ENCODE data around the gene TMEM184A.

Gene TMEM184A

GRCh38 chr7:1548944-1549343 is 7.1 kb downstream of the TMEM184A start:
- no peak for TF ChIP-seq CTCF (conservative IDR thresholded peaks at IDR 0.05; ENCODE audit: low read length)
- H3K4me3 ChIP-seq (ENCODE audit: low read length), result no peak overlapping the region
- no peak for DNase-seq (ENCODE audit: low read depth)

GRCh38 chr7:1548438-1548831 is 7.6 kb downstream of the TMEM184A start:
- H3K4me3 ChIP-seq (ENCODE audit: low read length), result no peak overlapping the region
- no peak; the same call in 1 of the 2 replicates for TF ChIP-seq CTCF (conservative IDR thresholded peaks at IDR 0.05; ENCODE audit: low read length)
- DNase-seq (ENCODE audit: low read depth), result no peak

- DNase-seq (ENCODE audit: low read depth), result no peak
- no peak overlapping the region for H3K4me3 ChIP-seq (ENCODE audit: low read length)
- no peak for TF ChIP-seq CTCF (conservative IDR thresholded peaks at IDR 0.05; ENCODE audit: low read length)
These were observed 8.1 kb downstream of the TMEM184A start for GRCh38 chr7:1547777-1548437.

GRCh38 chr7:1546909-1547776 is 8.9 kb downstream of the TMEM184A start:
- H3K4me3 ChIP-seq (ENCODE audit: low read length), result no peak overlapping the region
- TF ChIP-seq CTCF (conservative IDR thresholded peaks at IDR 0.05; ENCODE audit: low read length), result no peak
- DNase-seq (ENCODE audit: low read depth), result no peak

- no peak for DNase-seq (ENCODE audit: low read depth)
- TF ChIP-seq CTCF (conservative IDR thresholded peaks at IDR 0.05; ENCODE audit: low read length), result no peak
These were observed 9.6 kb downstream of the TMEM184A start for GRCh38 chr7:1546274-1546908.

GRCh38 chr7:1545417-1546246 is 10.4 kb downstream of the TMEM184A start:
- DNase-seq (ENCODE audit: low read depth), result no peak
- no peak overlapping the region for H3K4me3 ChIP-seq (ENCODE audit: low read length)
- TF ChIP-seq CTCF (conservative IDR thresholded peaks at IDR 0.05; ENCODE audit: low read length), result no peak

More at GRCh38 chr7:1546274-1546908, 9.6 kb downstream of the TMEM184A start:
- H3K4me3 ChIP-seq (ENCODE audit: low read length), result no peak overlapping the region

Measured in AG10803 (cell line).